ENCODE measurements around the gene GHR. TPM values are rescaled to one million over a fixed set of nuclear protein-coding genes. Genes with fewer than 3 reads are reported as not detected.

The GHR gene
- total RNA-seq, 1 experiment from 2014 or later = 2.2 TPM

- BruUV-seq (replicated peaks) = no TSS peak
- Histone ChIP-seq H2AFZ (ENCODE audit: low read length) (no peak overlapping the region), H3K27me3 (ENCODE audit: low read length) (no peaks in the 10 kb centered on the region), H3K9me3 (ENCODE audit: low read length) (no peaks in the 10 kb centered on the region), H3K9ac (ENCODE audit: low read length) (no peak overlapping the region), H3K4me1 (ENCODE audit: insufficient read depth, low read length) (no peaks in the 10 kb centered on the region), H3K9me2 (replicated peaks; ENCODE audit: low read length) (0 out of 2 replicates have a peak, but pooled peaks cover 3% of the 10 kb centered on the region), H3K4me2 (ENCODE audit: low read length) (no peak overlapping the region), H4K20me1 (ENCODE audit: low read length) (no peaks in the 10 kb centered on the region), H3K27ac (ENCODE audit: low read length) (no peak overlapping the region), H3K79me2 (ENCODE audit: low read length) (no peaks in the 10 kb centered on the region), H3K4me3 (ENCODE audit: low read length) (no peak overlapping the region), H3K36me3 (ENCODE audit: low read depth, low read length) (no peaks in the 10 kb centered on the region), H3F3A (ENCODE audit: low read length, unreplicated experiment) (no peaks in the 10 kb centered on the region)
- DNase-seq = no peak
- POLR2A ChIA-PET (ENCODE audit: unreplicated experiment) = no interaction called here
- ATAC-seq = no peak
- TF ChIP-seq EZH2phosphoT487 (IDR thresholded peaks at IDR 0.05; ENCODE audit: borderline replicate concordance, low read length) (no peak), EZH2 (IDR thresholded peaks at IDR 0.05; ENCODE audit: low read length, unreplicated experiment) (no peak), CTCF (conservative IDR thresholded peaks at IDR 0.05; ENCODE audit: low read depth, low read length) (no peak)
- CTCF ChIA-PET = no interaction called here
- intact Hi-C loops (cut with micrococcal nuclease) = no loop called here
These were observed 197.5 kb downstream of the GHR start for GRCh38 chr5:42620579-42621216.

- Histone ChIP-seq H3K27ac (ENCODE audit: low read length) (no peak overlapping the region), H3K79me2 (ENCODE audit: low read length) (no peaks in the 10 kb centered on the region), H3K4me3 (ENCODE audit: low read length) (no peak overlapping the region), H2AFZ (ENCODE audit: low read length) (no peak overlapping the region), H3K4me1 (ENCODE audit: insufficient read depth, low read length) (no peaks in the 10 kb centered on the region), H3K9ac (ENCODE audit: low read length) (no peak overlapping the region), H4K20me1 (ENCODE audit: low read length) (no peaks in the 10 kb centered on the region), H3K27me3 (ENCODE audit: low read length) (no peaks in the 10 kb centered on the region), H3F3A (ENCODE audit: low read length, unreplicated experiment) (no peaks in the 10 kb centered on the region), H3K36me3 (ENCODE audit: low read depth, low read length) (no peaks in the 10 kb centered on the region), H3K9me2 (replicated peaks; ENCODE audit: low read length) (no peaks in the 10 kb centered on the region), H3K4me2 (ENCODE audit: low read length) (no peak overlapping the region), H3K9me3 (ENCODE audit: low read length) (no peaks in the 10 kb centered on the region)
- intact Hi-C loops (cut with micrococcal nuclease) = no loop called here
- ChIA-PET CTCF (no interaction called here), POLR2A (ENCODE audit: unreplicated experiment) (no interaction called here)
- no peak for DNase-seq
- no peak for TF ChIP-seq CTCF (conservative IDR thresholded peaks at IDR 0.05; ENCODE audit: low read depth, low read length)
- no peak for TF ChIP-seq EZH2phosphoT487 (IDR thresholded peaks at IDR 0.05; ENCODE audit: borderline replicate concordance, low read length)
- TF ChIP-seq EZH2 (IDR thresholded peaks at IDR 0.05; ENCODE audit: low read length, unreplicated experiment) = no peak
- ATAC-seq = no peak
- BruUV-seq (replicated peaks) = no TSS peak
These were observed 198.0 kb downstream of the GHR start for GRCh38 chr5:42621242-42621641.

- Histone ChIP-seq H3K9ac (ENCODE audit: low read length) (no peak overlapping the region), H3K4me1 (ENCODE audit: insufficient read depth, low read length) (no peaks in the 10 kb centered on the region), H3K9me2 (replicated peaks; ENCODE audit: low read length) (no peaks in the 10 kb centered on the region), H3K27me3 (ENCODE audit: low read length) (no peaks in the 10 kb centered on the region), H3K4me3 (ENCODE audit: low read length) (no peak overlapping the region), H3F3A (ENCODE audit: low read length, unreplicated experiment) (no peaks in the 10 kb centered on the region), H3K27ac (ENCODE audit: low read length) (no peak overlapping the region), H4K20me1 (ENCODE audit: low read length) (no peaks in the 10 kb centered on the region), H2AFZ (ENCODE audit: low read length) (no peak overlapping the region), H3K4me2 (ENCODE audit: low read length) (no peak overlapping the region), H3K79me2 (ENCODE audit: low read length) (no peaks in the 10 kb centered on the region), H3K36me3 (ENCODE audit: low read depth, low read length) (no peaks in the 10 kb centered on the region), H3K9me3 (ENCODE audit: low read length) (no peaks in the 10 kb centered on the region)
- BruUV-seq (replicated peaks) = no TSS peak
- DNase-seq = no peak
- intact Hi-C loops (cut with micrococcal nuclease) = no loop called here
- ChIA-PET POLR2A (ENCODE audit: unreplicated experiment) (no interaction called here), CTCF (no interaction called here)
- ATAC-seq = no peak
- TF ChIP-seq CTCF (conservative IDR thresholded peaks at IDR 0.05; ENCODE audit: low read depth, low read length) (no peak), EZH2phosphoT487 (IDR thresholded peaks at IDR 0.05; ENCODE audit: borderline replicate concordance, low read length) (no peak), EZH2 (IDR thresholded peaks at IDR 0.05; ENCODE audit: low read length, unreplicated experiment) (no peak)
These were observed 198.4 kb downstream of the GHR start for GRCh38 chr5:42621662-42622061.

All from PC-3 (cell line).